Fibroblast of upper back skin (primary cell): ENCODE data around the gene CANX.
"Not testable (repeated sequence)": the region's sequence is repeated elsewhere in the genome, so short reads cannot be mapped to it uniquely, and the experiment has no call there.

Experiments used
- DNase-seq: peaks from one replicate; pipeline ENCODE4 v3.0.0-alpha.2; 2013

CANX gene

GRCh38 chr5:179698935-179699615, at the start of gene CANX:
CANX (plus strand) TSS chr5:179698967; CDS start chr5:179705682, 6,715 bp downstream.
- no peak for DNase-seq

GRCh38 chr5:179649166-179649703, 49.5 kb upstream of the CANX start:
- DNase-seq: not testable (repeated sequence)

GRCh38 chr5:179650245-179650644, 48.5 kb upstream of the CANX start:
- DNase-seq: not testable (repeated sequence)

- DNase-seq: not testable (repeated sequence)
Measured at GRCh38 chr5:179653135-179653534, 45.6 kb upstream of the CANX start.

GRCh38 chr5:179657302-179658178, 41.2 kb upstream of the CANX start:
- DNase-seq: not testable (repeated sequence)

- DNase-seq: peak; percentile 23
Measured at GRCh38 chr5:179658179-179658856, 40.4 kb upstream of the CANX start.

- DNase-seq: not testable (repeated sequence)
Measured at GRCh38 chr5:179661647-179662046, 37.1 kb upstream of the CANX start.

GRCh38 chr5:179668391-179668790, 30.4 kb upstream of the CANX start:
- peak; percentile 29 for DNase-seq

- peak; percentile 93 for DNase-seq
Measured at GRCh38 chr5:179678223-179679013, 20.3 kb upstream of the CANX start.

- peak; percentile 75 for DNase-seq
Measured at GRCh38 chr5:179679014-179679674, 19.6 kb upstream of the CANX start.

- no peak for DNase-seq
Measured at GRCh38 chr5:179680014-179680779, 18.6 kb upstream of the CANX start.

- DNase-seq: no peak
Measured at GRCh38 chr5:179680780-179681401, 17.9 kb upstream of the CANX start, which contains the start of gene CBY3. CBY3 (minus strand) TSS chr5:179681034; CDS start chr5:179680918, 116 bp downstream.

- not testable (repeated sequence) for DNase-seq
Measured at GRCh38 chr5:179689212-179689611, 9.6 kb upstream of the CANX start.

GRCh38 chr5:179694561-179694960, 4.2 kb upstream of the CANX start:
- no peak for DNase-seq

- DNase-seq: no peak
Measured at GRCh38 chr5:179696603-179697002, 2.2 kb upstream of the CANX start.

- no peak for DNase-seq
Measured at GRCh38 chr5:179697108-179697507, 1.7 kb upstream of the CANX start.

- not testable (repeated sequence) for DNase-seq
Measured at GRCh38 chr5:179697543-179697942, 1.2 kb upstream of the CANX start.

GRCh38 chr5:179697993-179698934, 503 bp upstream of the CANX start:
- peak; percentile 100 for DNase-seq

GRCh38 chr5:179699616-179700237, 960 bp downstream of the CANX start:
- DNase-seq: peak; percentile 14
